AG20443 (cell line): ENCODE results near the gene PROS1.
"Not testable (repeated sequence)": the region's sequence is repeated elsewhere in the genome, so short reads cannot be mapped to it uniquely, and the experiment has no call there.

ENCODE experiments used
- DNase-seq: peaks from one replicate; pipeline ENCODE4 v3.0.0; 2012; ENCODE audit warnings: low spot score, mixed read lengths

Gene PROS1

GRCh38 chr3:93873412-93873811, 100.3 kb downstream of the PROS1 start:
- DNase-seq = not testable (repeated sequence)

GRCh38 chr3:93867425-93867824, 106.3 kb downstream of the PROS1 start:
- no peak for DNase-seq

- DNase-seq = no peak
These were observed 112.7 kb downstream of the PROS1 start for GRCh38 chr3:93861017-93861416.

DNA sequence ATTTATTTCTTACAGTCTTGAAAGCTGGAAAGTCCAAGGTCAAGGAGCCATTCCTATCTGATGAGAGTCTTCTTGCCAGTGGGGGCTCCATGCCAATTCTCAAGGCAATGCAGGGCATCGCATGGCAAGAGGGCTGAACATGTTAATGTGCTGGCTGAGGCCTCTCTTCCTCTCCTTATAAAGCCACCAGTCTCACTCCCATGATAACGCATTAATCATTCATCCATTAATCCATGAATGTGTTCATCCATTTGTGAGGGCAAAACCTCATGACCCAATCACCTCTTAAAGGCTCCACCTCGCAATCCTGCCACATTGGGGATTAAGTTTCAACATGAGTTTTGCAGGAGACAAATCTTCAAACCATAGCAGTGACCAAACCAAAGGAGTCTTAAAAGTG, 118.3 kb downstream of the PROS1 start:
- no peak for DNase-seq

DNA sequence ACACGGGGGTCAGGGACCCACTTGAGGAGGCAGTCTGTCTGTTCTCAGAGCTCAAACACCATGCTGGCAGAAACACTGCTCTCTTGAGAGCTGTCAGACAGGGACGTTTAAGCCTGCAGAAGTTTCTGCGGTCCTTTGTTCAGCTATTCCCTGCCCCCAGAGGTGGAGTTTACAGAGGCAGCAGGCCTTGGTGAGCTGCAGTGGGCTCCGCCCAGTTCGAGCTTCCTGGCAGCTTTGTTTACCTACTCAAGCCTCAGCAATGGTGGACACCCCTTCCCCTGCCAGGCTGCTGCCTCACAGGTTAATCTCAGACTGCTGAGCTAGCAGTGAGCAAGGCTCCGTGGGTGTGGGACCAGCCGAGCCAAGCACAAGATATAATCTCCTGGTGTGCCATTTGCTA, 121.5 kb downstream of the PROS1 start:
- not testable (repeated sequence) for DNase-seq

DNA sequence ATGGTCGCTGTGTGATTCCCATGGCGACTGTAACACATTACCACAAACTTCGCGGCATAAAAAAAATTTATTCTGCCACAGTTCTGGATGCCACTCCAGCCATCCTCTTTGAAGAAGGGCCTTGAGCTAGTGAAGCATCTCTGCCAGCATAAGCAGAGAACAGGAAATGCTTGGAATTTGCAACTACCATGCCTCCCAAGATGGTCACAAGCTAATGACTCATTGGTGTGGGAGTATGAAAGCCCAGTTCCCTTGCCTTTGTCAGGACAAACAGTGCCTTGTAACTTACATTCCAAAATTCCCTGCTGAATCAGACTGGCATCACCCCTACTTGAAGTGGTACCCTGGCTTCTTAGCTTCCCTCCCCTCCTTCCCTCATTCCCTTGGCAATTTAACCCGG, 129.7 kb downstream of the PROS1 start:
- peak; percentile 63 for DNase-seq

DNA sequence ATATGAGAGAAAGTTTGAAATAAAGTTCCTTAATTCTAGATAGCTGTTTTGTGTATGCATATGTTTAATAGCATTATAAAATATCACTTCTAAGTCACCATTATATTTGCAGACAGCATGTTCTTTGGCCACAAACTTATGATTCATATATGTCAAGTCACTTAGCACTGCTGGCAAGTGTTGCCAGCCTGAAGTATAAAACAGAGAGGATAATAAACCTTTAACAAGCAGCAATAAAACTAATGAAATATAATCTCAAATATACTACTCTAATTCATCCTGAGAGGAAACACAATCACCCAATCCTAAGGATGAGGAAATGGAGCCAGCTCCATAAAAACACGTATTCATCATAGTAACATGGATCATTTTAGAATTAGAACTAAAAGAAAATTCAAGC, 134.5 kb downstream of the PROS1 start:
- not testable (repeated sequence) for DNase-seq
